ENCODE results near the gene ULK2. TPM values are rescaled to one million over a fixed set of nuclear protein-coding genes. Genes with fewer than 3 reads are reported as not detected.

ULK2 gene
- total RNA-seq, 1 experiment from 2014 or later, result 12.7 TPM

DNA sequence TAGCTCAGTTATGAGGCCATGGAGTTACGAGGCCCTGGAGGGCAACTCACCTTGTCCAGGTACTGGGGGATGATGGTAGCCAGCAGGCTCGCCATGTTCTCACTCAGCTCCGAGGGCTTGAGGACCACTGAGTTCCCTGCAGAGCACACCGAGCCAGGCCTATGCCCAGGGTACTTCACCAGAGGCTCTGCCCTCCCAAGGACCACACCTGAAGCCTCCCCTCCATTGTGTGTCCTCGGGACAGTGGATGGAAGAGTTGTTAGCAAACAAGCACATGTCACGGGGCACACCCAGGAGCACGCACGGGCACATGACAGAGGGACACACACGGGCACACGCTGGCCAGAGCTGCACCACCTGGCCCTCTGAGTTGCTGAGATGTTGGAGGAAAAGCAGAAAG, 125.2 kb downstream of the ULK2 start:
- DNase-seq (ENCODE audit: low read depth, low spot score), result no peak
- Histone ChIP-seq H3K79me2 (ENCODE audit: insufficient read depth, low read length) (no peaks in the 10 kb centered on the region), H3K9ac (ENCODE audit: low read length) (no peak overlapping the region), H3K27ac (ENCODE audit: low read depth, low read length) (no peak overlapping the region), H3K4me3 (replicated peaks in 1 of 2; ENCODE audit: low read depth in 1 of 2, low read length in 2 of 2) (no peak overlapping the region), H3K36me3 (ENCODE audit: control insufficient read depth in 1 of 2, insufficient read depth in 2 of 2, low read length in 2 of 2) (no peaks in the 10 kb centered on the region), H3K9me2 (ENCODE audit: insufficient read depth) (no peaks in the 10 kb centered on the region), H3K27me3 (ENCODE audit: insufficient read depth, low read length) (no peaks in the 10 kb centered on the region), H3K9me3 (ENCODE audit: control insufficient read depth in 1 of 2, insufficient read depth in 1 of 2, low read depth in 1 of 2, low read length in 2 of 2) (no peaks in the 10 kb centered on the region), H2AFZ (ENCODE audit: low read depth, low read length, poor library complexity, severe bottlenecking) (no peak overlapping the region), H3K4me2 (ENCODE audit: low read length) (no peak overlapping the region), H4K20me1 (ENCODE audit: insufficient read depth) (no peaks in the 10 kb centered on the region), H3K4me1 (ENCODE audit: control insufficient read depth in 1 of 2, insufficient read depth in 2 of 2, low read length in 2 of 2) (peaks cover 8 to 19% of the 10 kb centered on the region in 2 experiments; a peak in 3 of 4 replicates)
- intact Hi-C loops (cut with micrococcal nuclease), result no loop called here
- CTCF ChIA-PET, result interaction anchor here (0.8 kb wide), 1 partner anchor 11 kb away, joined by 4 read pairs; no protein-coding TSS in a partner anchor
- POLR2A ChIA-PET, result no interaction called here
- BruUV-seq (replicated peaks), result no TSS peak
- TF ChIP-seq CBX3 (IDR thresholded peaks at IDR 0.05; ENCODE audit: low read depth) (no peak), POLR2AphosphoS5 (IDR thresholded peaks at IDR 0.05; ENCODE audit: low read depth, low read length) (no peak), EZH2 (IDR thresholded peaks at IDR 0.05) (no peak), EGR1 (IDR thresholded peaks at IDR 0.05; ENCODE audit: low read depth) (no peak), JUND (IDR thresholded peaks at IDR 0.05) (no peak), ZNF274 (IDR thresholded peaks at IDR 0.05; ENCODE audit: low read depth, low read length) (no peak), EZH2phosphoT487 (IDR thresholded peaks at IDR 0.05; ENCODE audit: borderline replicate concordance) (no peak), SIN3A (IDR thresholded peaks at IDR 0.05; ENCODE audit: low read depth) (no peak)
- no peak for ATAC-seq
- RAD21 ChIA-PET (ENCODE audit: low non-redundant PET in 1 of 2, low total read pairs in 2 of 2, uncharacterized antibody in 2 of 2, unreplicated experiment in 2 of 2), result no interaction called here

DNA sequence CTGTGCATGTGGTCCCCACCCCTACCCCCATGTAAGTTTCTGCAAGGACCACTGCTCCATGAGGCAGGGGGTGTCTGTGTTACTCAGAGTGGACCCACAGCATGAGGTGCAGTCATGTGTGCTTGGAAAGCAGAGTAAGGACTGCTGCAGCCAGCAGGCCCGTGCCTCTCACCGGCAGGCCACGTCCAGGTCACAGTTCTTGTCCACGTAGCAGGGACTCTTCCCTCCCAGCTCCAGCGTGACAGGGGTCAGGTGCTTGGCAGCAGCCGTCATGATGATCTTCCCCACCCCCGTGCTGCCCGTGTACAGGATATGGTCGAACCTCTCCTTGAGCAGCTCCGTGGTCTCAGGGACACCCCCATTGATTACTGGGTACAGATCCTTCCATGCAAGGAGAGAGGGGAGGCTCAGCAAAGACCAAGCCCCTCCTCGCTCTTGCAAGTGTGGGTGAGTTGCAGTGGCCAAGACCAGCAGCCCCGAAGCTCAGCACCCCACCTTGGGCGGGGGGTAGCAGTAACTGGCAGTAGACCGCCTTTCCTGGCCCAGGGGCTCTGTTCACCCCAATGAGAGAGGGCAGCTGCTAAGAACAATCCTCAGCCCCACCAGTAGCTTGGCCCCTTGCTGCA, 125.8 kb downstream of the ULK2 start:
- no peaks in the 10 kb centered on the region for H3K27me3 ChIP-seq (ENCODE audit: insufficient read depth, low read length)
- H3K36me3 ChIP-seq (ENCODE audit: control insufficient read depth in 1 of 2, insufficient read depth in 2 of 2, low read length in 2 of 2), result no peaks in the 10 kb centered on the region
- ATAC-seq (no peak), DNase-seq (ENCODE audit: low read depth, low spot score) (no peak)
- ChIA-PET RAD21 (ENCODE audit: low non-redundant PET in 1 of 2, low total read pairs in 2 of 2, uncharacterized antibody in 2 of 2, unreplicated experiment in 2 of 2) (no interaction called here), CTCF (no interaction called here), POLR2A (no interaction called here)
- peaks cover 8 to 19% of the 10 kb centered on the region in 2 experiments; a peak in 3 of 4 replicates for H3K4me1 ChIP-seq (ENCODE audit: control insufficient read depth in 1 of 2, insufficient read depth in 2 of 2, low read length in 2 of 2)
- no peak overlapping the region for H3K4me2 ChIP-seq (ENCODE audit: low read length)
- BruUV-seq (replicated peaks), result no TSS peak
- H3K27ac ChIP-seq (ENCODE audit: low read depth, low read length), result no peak overlapping the region
- no peaks in the 10 kb centered on the region for H3K79me2 ChIP-seq (ENCODE audit: insufficient read depth, low read length)
- intact Hi-C loops (cut with micrococcal nuclease), result no loop called here
- no peak for TF ChIP-seq SP1 (IDR thresholded peaks at IDR 0.05; ENCODE audit: low read depth)
- no peak overlapping the region for H3K9ac ChIP-seq (ENCODE audit: low read length)
- no peaks in the 10 kb centered on the region for H4K20me1 ChIP-seq (ENCODE audit: insufficient read depth)
- H3K4me3 ChIP-seq (replicated peaks in 1 of 2; ENCODE audit: low read depth in 1 of 2, low read length in 2 of 2), result no peak overlapping the region
- H2AFZ ChIP-seq (ENCODE audit: low read depth, low read length, poor library complexity, severe bottlenecking), result no peak overlapping the region
- no peaks in the 10 kb centered on the region for H3K9me3 ChIP-seq (ENCODE audit: control insufficient read depth in 1 of 2, insufficient read depth in 1 of 2, low read depth in 1 of 2, low read length in 2 of 2)
- H3K9me2 ChIP-seq (ENCODE audit: insufficient read depth), result no peaks in the 10 kb centered on the region
